GM15510 (cell line): ENCODE results near the gene PCGF1.

Source experiments
- POLR2A ChIP-seq: IDR thresholded peaks from 3 replicates; pipeline ENCODE4 v1.6.1; 2011; ENCODE audit warnings: borderline replicate concordance; ENCODE audit not compliant: insufficient read length; ENCODE audit errors: extremely low read depth

PCGF1 gene

DNA sequence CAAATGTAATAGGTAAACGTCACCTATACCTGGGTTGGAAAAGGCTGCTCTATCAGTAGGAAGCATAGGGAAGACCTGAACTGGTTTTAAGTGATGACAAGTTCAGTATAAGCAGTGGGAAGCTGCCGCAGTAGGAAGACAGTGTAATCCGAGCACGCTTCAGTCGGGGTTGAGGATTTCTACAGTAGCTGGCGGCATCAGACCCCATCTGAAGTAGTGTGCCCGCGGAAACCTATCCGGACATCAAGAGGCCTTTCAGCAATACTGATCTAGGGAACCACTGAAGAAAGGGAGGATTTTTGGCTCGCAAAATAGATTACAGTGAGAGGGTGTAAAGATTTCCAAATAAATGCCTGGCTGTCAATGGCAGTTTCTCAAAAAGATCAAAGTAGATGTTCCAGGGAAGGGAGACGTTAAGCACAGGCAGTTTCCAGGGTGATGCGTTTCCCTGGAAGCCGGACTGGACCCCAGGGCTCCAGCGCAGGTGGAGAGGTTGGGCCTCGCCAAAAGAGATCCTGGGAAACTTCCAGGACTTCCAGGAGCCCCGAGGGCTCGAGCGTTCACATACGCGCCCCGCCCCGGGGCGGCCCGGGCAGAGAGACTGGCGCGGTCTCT lies 40.9 kb upstream of the PCGF1 start:
- TF ChIP-seq POLR2A, result no peak

DNA sequence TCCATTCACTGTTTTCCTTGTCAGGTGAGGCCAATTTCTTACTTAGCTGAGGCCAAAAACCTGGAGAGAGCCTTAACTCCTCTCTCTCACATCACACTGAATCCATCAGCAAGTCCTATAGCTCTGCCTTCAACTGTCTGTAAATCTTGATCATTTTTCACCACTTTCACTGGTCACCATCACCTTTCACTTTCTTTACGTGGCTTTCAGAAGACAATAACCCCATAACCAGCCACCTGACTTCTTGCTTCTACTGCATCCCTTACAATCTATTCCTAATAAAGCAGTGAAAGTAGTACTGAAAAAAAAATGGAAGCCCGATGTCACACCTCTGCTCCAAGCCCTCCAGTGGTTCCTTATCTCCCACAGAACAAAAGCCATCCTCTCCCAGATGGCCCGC lies 38.5 kb upstream of the PCGF1 start:
- no peak for TF ChIP-seq POLR2A

GRCh38 chr2:74544634-74545033 lies 37.1 kb upstream of the PCGF1 start:
- TF ChIP-seq POLR2A, result no peak

- no peak for TF ChIP-seq POLR2A
Observed at GRCh38 chr2:74542978-74543377, 35.5 kb upstream of the PCGF1 start.

DNA sequence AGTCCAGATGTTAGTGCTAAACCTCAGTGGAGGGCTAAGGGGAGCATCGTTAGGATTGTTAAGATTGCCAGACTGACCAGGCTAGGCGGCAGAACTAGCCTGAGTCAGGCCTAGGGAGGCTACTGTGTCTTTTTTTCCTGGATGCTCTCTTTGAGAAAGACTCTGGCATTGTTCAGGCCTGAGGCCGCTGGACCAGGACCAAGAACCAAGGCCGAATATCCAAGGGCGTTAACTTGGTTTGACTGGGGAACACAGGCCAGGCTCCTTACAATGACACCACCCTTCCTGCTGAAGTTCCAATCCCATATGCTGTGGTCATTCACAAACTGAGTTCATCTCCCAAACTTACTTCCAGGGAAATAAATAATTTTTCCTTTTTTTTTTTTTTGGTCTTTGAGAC lies 32.8 kb upstream of the PCGF1 start:
- TF ChIP-seq POLR2A, result no peak

GRCh38 chr2:74538881-74539339 lies 31.4 kb upstream of the PCGF1 start:
- no peak for TF ChIP-seq POLR2A

DNA sequence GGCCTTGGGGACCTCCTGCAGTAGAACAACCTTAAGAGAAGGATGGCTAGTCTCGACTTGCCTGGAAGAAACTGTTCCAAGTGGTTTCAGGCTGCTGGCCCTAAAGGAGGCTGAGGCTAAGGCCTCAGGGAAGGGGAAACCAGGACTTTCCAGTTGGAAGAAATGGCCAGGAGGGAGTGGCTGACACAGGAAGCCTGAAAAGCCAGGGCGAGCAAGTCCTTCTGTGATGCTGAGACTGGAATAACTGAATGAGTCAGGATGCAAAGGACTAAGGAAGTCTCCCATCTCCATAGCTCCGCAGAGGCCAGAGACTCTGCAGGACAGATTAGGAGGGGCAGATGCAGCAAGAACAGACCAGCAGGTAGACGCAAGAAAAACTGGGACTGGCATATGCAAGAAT lies 29.6 kb upstream of the PCGF1 start:
- TF ChIP-seq POLR2A, result no peak

- no peak for TF ChIP-seq POLR2A
Observed at GRCh38 chr2:74536166-74536950, 28.9 kb upstream of the PCGF1 start.

DNA sequence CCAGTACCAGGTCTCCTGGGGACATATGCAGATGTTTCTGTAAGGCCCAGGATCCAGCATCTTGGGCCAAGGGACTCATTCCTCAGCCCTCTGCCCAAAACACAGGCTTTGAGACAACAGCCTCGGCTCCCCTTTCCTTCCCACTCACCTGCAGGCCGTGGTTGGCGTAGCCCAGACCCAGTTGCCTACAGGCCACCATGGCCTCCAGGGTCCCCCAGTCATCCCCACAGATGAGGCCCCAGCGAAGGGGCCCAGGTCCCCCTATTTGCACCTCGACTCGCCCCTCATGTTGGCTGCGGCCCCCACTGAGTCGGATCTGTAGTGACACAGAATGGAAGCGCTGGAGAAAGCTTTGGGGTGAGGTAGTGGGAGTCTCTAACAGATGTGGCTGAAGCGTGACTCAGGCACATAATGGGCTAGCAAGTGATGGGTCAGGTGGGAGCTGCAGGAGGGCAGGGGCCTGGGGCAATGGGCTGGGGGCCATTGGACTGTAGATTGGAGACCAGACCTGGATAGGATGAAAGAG lies 28.0 kb upstream of the PCGF1 start:
- no peak for TF ChIP-seq POLR2A

GRCh38 chr2:74534411-74534810 lies 26.9 kb upstream of the PCGF1 start:
- no peak for TF ChIP-seq POLR2A

- no peak for TF ChIP-seq POLR2A
Observed at GRCh38 chr2:74533464-74533863, 26.0 kb upstream of the PCGF1 start.

GRCh38 chr2:74532222-74532621 lies 24.7 kb upstream of the PCGF1 start:
- no peak for TF ChIP-seq POLR2A

DNA sequence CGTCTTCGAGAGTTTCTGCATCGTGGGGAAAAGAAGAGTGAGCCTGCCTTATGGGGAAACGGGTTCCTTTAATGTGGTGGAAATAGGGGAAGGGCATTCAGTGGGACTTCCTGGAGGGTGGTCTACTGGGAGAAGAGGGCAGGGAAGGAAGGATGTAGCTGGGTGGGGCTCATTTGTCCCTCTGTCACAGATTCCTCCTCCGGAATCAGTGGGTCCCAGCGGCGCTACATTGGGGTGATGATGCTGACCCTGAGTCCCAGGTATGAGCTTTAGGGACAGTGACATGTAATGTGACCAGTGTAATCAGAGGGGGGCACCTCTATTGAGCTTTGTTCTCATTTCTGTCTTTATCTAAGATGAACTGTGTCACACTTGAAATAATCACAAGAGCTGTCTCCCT lies 24.2 kb upstream of the PCGF1 start:
- TF ChIP-seq POLR2A, result no peak

GRCh38 chr2:74530239-74531187 lies 23.0 kb upstream of the PCGF1 start:
- no peak for TF ChIP-seq POLR2A
